Activated naive CD8-positive, alpha-beta T cell treated with anti-CD3 and anti-CD28 coated beads, Interleukin-2, amount 50 U/mL, for 24 hours (primary cell): Measurements from ENCODE around the gene ELMOD3.

ENCODE experiments used
- ATAC-seq: fragments of 150-1000 bp; cut with Tn5 transposase; one replicate; pipeline ENCODE4 v1.10.0; 2021
- DNase-seq: peaks from one replicate; pipeline ENCODE4 v3.0.0; 2021
- H3K27ac Mint-ChIP-seq: one replicate; pipeline ENCODE4 v1.8.0; 2021; ENCODE audit warnings: mild to moderate bottlenecking, mixed read lengths
- H3K27me3 Mint-ChIP-seq: one replicate; pipeline ENCODE4 v1.8.0; 2021; ENCODE audit warnings: mixed read lengths
- H3K36me3 Mint-ChIP-seq: one replicate; pipeline ENCODE4 v1.8.0; 2021; ENCODE audit warnings: low read depth, mixed read lengths
- H3K4me1 Mint-ChIP-seq: one replicate; pipeline ENCODE4 v1.8.0; 2021; ENCODE audit warnings: mixed read lengths
- H3K4me3 Mint-ChIP-seq: one replicate; pipeline ENCODE4 v1.8.0; 2021; ENCODE audit warnings: mild to moderate bottlenecking, moderate library complexity, mixed read lengths
- H3K9me3 Mint-ChIP-seq: one replicate; pipeline ENCODE4 v1.8.0; 2021; ENCODE audit warnings: mixed read lengths

Gene ELMOD3

DNA sequence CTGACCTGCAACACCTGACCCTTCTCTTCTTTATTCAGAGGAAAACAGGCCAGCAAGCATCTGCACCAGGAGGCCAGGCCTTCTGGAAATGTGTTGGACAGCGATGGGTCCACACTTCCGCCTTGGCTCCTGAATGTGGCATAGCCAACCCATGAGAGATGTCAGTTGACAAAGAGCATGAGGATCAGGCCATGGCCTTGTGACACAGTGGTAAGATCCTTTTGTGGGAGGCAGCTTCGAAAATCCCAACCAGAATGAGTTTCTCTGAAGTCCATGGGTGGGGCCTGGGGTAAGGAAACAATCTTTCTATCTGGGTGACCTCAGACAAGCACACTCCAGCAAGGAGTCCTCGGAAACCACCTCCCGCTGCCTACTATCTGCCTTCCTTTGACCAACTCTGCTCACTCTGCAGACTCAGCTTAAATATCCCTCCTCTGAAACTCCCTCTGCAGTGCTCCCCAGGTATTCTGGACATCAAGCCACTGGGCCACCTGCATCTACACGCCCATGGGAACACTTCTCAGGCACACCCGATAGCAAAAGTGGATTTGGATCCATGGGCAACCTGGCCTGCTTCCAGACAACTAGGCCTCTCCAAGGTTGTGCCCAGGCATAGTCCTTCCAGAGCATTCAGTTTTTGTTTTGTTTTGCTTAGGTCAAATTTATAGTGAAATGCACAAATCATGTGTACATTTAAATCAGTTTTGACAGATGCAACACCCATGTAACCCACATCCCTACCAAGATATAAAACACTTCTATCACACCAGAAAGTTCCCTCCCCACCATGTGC, 60.4 kb downstream of the ELMOD3 start:
- ATAC-seq: no peak
- Mint-ChIP-seq H3K27me3 (no peaks in the 10 kb centered on the region), H3K27ac (peak overlapping the region; percentile 44), H3K9me3 (no peaks in the 10 kb centered on the region), H3K4me3 (no peak overlapping the region), H3K4me1 (peaks cover 55% of the 10 kb centered on the region), H3K36me3 (no peaks in the 10 kb centered on the region)
- no peak for DNase-seq

DNA sequence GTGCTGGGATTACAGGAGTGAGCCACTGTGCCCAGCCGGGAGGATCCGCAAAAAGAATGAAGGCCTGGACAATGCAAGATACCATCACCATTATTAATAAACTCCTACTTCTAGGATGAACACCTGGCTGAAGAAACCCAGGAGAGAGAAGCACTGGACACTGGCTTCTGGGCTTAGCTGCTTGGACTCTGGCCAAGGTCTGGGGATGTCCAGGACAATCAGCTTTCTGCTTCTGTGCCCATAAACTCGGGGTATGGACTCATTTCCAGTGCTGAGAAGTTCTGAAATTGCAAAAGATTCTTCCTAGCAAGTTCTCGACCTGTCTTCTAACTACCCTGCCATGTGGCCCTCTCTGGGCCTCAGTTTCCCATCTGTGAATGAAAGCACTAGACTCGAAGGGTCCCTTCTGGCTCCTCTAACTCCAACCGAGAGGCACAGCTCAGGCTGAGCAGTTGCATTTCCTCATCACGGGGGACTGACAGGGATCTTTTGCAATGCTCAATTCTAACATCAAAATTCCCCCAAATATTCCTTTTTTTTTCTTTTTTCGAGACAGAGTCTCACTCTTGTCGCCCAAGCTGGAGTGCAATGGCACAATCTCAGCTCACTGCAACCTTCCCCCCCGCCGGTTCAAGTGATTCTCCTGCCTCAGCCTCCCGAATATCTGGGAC, 61.5 kb downstream of the ELMOD3 start:
- Mint-ChIP-seq H3K36me3 (no peaks in the 10 kb centered on the region), H3K27ac (no peak overlapping the region), H3K4me3 (no peak overlapping the region), H3K27me3 (no peaks in the 10 kb centered on the region), H3K4me1 (peaks cover 49% of the 10 kb centered on the region), H3K9me3 (no peaks in the 10 kb centered on the region)
- DNase-seq: no peak
- no peak for ATAC-seq

DNA sequence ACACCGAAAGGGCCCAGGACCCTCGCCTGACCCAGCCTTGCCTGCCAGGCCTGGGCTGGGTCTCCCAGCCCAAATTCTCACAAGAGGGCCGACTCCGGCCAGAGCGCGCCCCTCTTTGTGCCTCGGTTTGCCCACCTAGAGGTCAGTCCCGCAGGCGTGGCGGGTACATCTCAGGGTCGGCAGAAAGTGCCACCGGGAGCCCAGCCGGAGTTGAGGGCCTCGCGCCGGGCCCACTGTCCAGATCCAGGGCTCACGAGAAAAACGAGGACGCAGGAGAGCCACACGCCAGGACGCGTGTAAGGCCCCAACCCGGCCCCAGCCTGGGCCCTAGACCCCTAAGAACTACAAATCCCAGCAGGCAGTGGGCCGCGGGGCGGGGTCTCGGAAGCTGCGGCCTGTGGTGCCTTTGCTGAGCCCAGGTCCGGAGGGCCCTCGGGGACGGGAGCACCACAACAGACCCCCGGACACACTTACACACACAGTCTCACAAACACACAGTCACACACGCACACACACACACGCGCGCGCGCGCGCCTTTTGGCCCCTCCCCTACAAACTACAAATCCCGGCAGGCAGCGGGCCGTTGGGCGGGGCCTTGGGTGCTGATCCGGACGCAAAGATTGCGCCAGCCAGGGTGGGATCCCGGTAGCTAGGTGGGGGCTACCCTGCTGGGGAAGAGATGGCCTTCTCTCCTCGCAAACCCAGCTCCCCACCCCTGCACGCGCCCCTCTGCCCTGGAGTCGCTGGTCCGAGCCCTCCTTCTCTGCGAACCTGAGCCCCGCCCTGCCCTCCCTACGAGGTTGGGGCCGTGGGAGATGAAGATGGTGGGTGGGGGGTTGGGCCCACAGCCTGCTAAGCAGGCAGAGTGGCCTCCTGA, 63.8 kb downstream of the ELMOD3 start, which contains the start of gene SH2D6:
Gene SH2D6 (plus strand): TSS at position 583 of the 877 bp plus-strand sequence. CDS start 10,752 bp downstream, outside the sequence.
- Mint-ChIP-seq H3K27ac (peak within 1 kb of the TSS; percentile 96), H3K4me1 (peaks cover 42% of the 10 kb centered on the region), H3K9me3 (no peaks in the 10 kb centered on the region), H3K36me3 (no peaks in the 10 kb centered on the region), H3K27me3 (no peaks in the 10 kb centered on the region), H3K4me3 (peak within 1 kb of the TSS; percentile 86)
- DNase-seq (peak; percentile 85), ATAC-seq (peak; percentile 82)

DNA sequence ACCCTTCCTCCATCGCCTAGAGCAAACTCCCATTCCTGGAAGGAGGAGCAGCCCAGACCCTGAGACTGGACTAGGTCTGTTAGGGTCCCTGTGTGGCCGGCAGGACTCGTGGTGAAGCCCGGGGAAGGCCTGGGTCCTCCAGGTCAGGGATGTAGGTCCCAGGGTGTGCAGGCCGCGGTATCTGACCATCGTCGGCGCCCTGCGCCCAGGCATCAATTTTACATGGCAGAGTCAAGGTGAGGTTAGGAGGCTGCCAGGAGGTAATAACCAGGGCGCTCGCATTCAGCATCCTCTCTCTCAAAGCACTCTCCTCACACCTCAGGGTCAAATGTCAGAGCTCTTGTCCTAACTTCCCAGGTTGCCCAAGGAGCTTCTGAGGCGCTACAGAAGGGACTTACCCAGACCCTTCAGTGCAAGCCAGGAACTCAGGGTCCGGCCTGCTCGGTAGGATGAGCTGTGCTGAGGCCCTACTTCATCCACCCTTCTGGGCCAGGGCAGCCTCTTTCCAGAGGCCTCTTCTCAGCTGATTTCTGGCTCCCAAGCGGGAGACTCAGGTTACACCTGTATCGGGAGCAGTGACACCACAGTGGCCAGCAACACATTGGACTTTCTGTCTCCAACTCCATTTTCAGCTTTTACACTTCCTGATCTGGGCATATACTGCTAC, 64.6 kb downstream of the ELMOD3 start:
- ATAC-seq (no peak), DNase-seq (no peak)
- Mint-ChIP-seq H3K27ac (peak overlapping the region; percentile 96), H3K9me3 (no peaks in the 10 kb centered on the region), H3K27me3 (no peaks in the 10 kb centered on the region), H3K4me1 (peaks cover 35% of the 10 kb centered on the region), H3K36me3 (no peaks in the 10 kb centered on the region), H3K4me3 (peak overlapping the region; percentile 86)

DNA sequence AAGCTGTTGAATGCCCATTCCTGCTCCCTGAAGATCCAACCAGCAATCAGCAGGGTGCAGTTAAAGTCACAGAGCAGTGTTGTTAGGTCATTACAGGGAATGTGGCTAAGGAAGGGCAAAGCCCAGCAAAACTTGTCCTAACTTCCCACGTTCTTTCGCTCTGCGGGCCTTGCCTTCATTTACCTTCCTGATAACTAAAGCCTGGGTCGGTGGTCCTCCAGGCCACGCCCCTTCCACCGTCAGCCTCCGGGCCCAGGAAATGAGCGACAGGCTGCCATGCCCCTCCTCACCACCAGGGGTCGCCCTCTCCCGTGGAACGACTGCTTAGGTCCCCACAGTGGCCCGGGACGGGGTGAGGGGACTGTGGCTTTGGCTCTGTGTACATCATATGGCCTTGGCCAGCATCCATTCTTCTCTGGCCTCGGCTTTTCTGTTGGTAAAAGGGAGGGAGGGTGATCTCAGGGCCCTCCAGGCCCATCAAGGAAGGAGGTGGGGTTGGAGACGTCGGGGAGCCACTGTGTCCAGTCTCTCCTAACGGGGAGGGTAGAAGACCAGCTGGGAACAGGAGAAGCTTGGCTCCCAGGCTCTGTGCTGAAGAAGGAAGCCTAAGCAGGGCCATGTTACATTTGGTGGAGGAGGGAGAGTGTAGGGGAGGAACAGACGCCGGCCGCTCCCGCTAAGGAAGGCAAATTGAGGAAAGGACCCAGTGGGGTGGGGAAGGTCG, 66.1 kb downstream of the ELMOD3 start:
- Mint-ChIP-seq H3K4me1 (peaks cover 22% of the 10 kb centered on the region), H3K36me3 (no peaks in the 10 kb centered on the region)

DNA sequence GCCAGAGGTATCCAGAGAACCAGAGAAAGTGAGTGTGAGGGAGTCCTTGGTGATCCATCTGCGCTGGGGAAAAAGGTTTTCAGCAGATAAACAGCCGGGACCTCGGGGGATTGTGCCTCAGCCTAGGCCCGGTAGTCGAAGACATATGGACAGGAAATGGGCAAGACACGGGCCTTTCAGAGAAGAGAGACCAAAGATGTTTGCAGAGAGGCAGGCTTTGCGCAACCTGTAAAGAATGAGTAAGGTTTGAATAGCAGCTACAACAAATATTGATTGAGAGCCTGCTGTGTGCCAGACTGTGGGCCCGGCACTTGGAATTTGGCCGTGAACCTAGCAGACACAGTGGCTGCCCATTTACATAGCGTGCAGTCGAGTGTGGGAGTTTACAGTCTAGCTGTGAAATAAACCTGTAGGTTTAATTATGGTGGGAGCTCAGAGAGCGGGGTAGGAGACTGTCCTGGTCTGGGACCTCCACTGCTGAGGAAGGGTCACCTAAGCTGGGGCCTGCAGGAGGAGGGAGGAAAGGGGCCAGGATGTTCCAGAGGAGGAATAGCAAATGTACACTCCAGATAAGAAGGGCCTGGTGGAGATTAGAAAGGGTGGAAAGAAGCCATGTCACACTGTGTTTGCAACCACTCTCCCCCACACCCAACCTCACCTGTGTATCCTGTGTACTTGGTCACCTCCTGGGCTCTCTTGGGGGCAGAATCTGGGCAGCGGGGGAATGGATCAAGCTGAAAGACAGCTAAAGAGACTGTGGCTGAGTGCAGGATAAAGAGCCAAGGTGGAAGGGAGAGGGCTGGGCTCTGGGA, 66.9 kb downstream of the ELMOD3 start:
- H3K27ac Mint-ChIP-seq: peak overlapping the region; percentile 73
- H3K9me3 Mint-ChIP-seq: no peaks in the 10 kb centered on the region
- H3K27me3 Mint-ChIP-seq: no peaks in the 10 kb centered on the region
- DNase-seq (no peak), ATAC-seq (no peak)
- H3K4me1 Mint-ChIP-seq: peaks cover 22% of the 10 kb centered on the region
- H3K4me3 Mint-ChIP-seq: no peak overlapping the region
- no peaks in the 10 kb centered on the region for H3K36me3 Mint-ChIP-seq

More for the DNA sequence above, 66.1 kb downstream of the ELMOD3 start:
- Mint-ChIP-seq H3K9me3 (no peaks in the 10 kb centered on the region), H3K27ac (peak overlapping the region; percentile 73), H3K27me3 (no peaks in the 10 kb centered on the region), H3K4me3 (peak overlapping the region; percentile 60)
- ATAC-seq (peak; percentile 76), DNase-seq (peak; percentile 96)

DNA sequence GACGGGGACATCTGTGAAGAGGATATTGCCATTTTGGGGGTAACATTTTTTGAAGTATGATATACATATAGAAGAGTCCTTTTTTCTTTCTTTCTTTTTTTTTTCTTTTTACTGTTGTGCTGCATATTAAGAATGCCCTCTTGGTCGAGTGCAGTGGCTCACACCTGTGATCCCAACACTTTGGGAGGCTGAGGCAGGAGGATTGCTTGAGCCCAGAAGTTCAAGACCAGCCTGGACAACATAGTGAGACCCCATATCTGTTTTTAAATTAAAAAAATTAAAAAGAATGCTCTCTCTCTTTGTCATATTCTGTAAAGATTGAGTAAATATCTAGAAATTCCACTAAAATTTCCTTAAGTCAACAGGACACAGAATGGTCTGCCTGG, 67.5 kb downstream of the ELMOD3 start:
- no peaks in the 10 kb centered on the region for H3K9me3 Mint-ChIP-seq
- no peak overlapping the region for H3K27ac Mint-ChIP-seq
- H3K4me1 Mint-ChIP-seq: peaks cover 22% of the 10 kb centered on the region
- H3K4me3 Mint-ChIP-seq: no peak overlapping the region
- DNase-seq: no peak
- no peak for ATAC-seq
- no peaks in the 10 kb centered on the region for H3K27me3 Mint-ChIP-seq
- H3K36me3 Mint-ChIP-seq: no peaks in the 10 kb centered on the region

DNA sequence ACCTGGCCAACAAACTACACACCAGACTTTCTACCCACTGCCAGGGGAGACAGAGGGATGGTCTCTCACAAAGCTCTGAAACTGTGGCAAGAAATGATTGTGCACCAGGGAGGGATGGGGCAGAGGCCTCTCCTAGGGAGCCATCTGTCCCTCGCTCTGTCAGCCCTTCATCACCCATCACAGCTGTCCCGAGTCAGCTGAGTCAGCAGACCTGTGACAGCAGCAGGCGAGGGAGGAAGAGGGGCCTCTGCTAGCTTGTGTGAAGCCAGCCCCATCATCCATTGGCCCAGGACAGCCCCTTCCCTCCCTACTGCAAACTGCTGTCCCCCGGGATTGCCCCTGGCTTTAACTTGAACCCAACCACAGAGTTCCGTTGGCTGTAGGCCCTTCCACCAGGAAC, 69.0 kb downstream of the ELMOD3 start:
- Mint-ChIP-seq H3K27me3 (no peaks in the 10 kb centered on the region), H3K4me3 (no peak overlapping the region), H3K9me3 (no peaks in the 10 kb centered on the region), H3K27ac (no peak overlapping the region), H3K4me1 (peaks cover 21% of the 10 kb centered on the region), H3K36me3 (no peaks in the 10 kb centered on the region)
- no peak for ATAC-seq
- no peak for DNase-seq

DNA sequence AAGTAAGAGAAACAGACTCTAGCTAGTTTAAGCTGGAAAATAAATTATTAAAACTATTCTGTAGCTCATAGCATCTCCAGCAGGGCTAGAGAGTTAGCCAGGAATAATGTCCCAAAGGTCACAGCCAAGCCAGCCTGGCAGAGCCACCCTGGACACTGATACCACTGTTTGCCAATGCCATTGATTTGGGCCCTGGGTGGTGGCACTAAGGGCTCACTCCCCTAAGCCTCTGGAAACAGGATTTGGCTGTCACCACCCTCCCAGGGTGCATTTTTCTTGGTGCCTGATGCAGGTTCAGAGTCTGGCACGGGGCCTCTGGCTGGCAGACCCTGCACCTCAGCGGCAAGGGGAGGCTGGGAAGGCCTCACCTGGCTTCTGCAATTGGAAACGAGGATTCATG, 71.0 kb downstream of the ELMOD3 start:
- DNase-seq (no peak), ATAC-seq (no peak)
- peaks cover 17% of the 10 kb centered on the region for H3K4me1 Mint-ChIP-seq
- no peaks in the 10 kb centered on the region for H3K9me3 Mint-ChIP-seq
- no peaks in the 10 kb centered on the region for H3K27me3 Mint-ChIP-seq
- H3K27ac Mint-ChIP-seq: no peak overlapping the region
- no peaks in the 10 kb centered on the region for H3K36me3 Mint-ChIP-seq
- no peak overlapping the region for H3K4me3 Mint-ChIP-seq

DNA sequence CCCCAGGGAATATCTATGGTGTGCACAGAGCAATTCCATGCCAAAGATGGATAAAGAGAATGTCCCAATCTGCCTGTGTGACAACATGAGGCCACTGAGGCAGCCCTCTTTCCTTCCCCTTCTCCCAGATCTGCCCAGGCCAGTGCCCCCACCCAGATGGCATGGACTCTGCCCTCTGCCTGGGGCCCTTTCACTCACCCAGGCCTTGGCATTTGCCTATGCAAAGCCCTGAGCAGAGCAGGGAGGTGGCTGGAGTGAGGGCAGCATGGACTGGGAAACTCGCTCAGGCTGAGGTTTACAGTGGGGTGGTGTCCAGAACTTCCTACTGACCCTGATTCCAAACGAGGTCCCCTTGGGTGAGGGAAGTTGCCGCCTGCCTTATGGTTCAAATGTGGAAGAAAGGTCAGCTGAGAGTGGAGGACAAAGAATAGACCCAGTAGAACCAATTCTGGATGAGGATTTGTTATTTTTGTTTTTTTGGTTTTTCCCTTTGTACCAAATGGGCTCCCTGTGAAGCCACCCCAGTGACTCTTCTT, 72.8 kb downstream of the ELMOD3 start:
- Mint-ChIP-seq H3K4me3 (no peak overlapping the region), H3K27ac (no peak overlapping the region), H3K36me3 (no peaks in the 10 kb centered on the region), H3K9me3 (no peaks in the 10 kb centered on the region), H3K27me3 (no peaks in the 10 kb centered on the region), H3K4me1 (peaks cover 11% of the 10 kb centered on the region)
- no peak for DNase-seq
- ATAC-seq: no peak

DNA sequence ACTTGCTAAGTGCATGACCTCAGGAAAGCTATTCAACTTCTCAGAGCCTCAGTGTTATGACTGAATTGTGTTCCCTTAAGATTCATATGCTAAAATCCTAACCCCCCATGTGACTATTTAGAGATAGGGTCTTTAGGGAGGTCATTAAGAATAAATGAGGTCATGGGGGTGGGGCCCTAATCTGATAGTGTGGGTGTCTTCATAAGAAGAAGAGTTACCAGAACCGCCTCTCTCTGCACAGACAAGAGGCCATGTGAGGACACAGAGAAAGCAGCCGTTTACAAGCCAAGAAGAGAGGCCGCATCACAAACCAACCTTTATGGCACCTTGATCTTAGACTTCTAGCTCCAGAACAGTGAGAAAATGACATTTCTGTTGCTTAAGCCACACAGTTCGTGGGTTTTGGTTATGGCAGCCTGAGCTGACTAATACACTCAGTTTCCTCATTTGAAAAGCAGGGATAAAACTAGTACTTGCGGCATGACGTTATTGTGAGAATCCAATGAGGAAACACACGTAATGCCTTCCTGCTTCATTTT, 73.8 kb downstream of the ELMOD3 start:
- Mint-ChIP-seq H3K36me3 (no peaks in the 10 kb centered on the region), H3K27me3 (no peaks in the 10 kb centered on the region), H3K27ac (no peak overlapping the region), H3K9me3 (no peaks in the 10 kb centered on the region), H3K4me1 (peaks cover 11% of the 10 kb centered on the region), H3K4me3 (no peak overlapping the region)
- DNase-seq (no peak), ATAC-seq (peak; percentile 25)

DNA sequence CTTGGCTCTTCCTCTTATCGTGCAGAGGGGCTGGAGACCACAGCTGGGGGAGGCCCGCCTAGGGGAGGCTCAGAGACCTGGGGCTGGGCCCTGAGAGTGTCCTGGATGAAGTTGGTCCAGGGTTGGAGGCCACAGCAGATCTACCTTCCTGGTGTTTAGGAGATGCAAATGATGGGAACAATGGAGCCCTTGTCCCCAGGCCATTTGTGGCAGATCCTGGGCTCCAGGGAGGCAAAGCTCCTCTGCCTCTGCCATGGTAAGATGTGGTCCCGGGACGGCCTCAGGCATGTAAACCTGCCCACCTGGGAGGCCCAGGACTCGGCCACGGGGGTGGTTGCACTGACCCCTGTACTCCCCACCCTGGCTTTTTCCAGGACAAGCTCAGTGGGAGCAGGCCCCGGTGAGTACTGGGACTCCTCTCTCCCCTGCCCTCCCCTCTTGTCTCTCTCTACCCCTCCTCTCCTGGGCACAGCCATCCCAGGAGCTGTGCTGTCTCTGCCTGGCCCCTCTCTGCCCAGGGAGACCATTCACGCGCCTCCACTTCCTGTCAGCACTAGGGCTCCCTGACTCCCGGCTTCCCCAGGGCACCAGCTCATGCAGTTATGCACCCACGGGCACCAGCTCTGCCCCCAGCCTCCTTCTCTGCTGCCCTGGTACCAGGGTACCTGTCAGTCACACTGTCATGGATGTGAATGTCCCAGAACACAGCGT, 74.8 kb downstream of the ELMOD3 start:
- ATAC-seq: peak; percentile 33
- H3K27ac Mint-ChIP-seq: no peak overlapping the region
- no peaks in the 10 kb centered on the region for H3K36me3 Mint-ChIP-seq
- H3K9me3 Mint-ChIP-seq: no peaks in the 10 kb centered on the region
- H3K27me3 Mint-ChIP-seq: no peaks in the 10 kb centered on the region
- DNase-seq: no peak
- no peak overlapping the region for H3K4me3 Mint-ChIP-seq
- H3K4me1 Mint-ChIP-seq: peaks cover 11% of the 10 kb centered on the region
